ENCODE measurements around the gene KRTAP5-4.
A peak's percentile ranks its signal among the peaks of the same experiment; 100 is the strongest.

The KRTAP5-4 gene

GRCh38 chr11:1632053-1632714, 10.2 kb upstream of the KRTAP5-4 start:
- no peak for DNase-seq (ENCODE audit: low read depth)
- TF ChIP-seq, protein P1, sequence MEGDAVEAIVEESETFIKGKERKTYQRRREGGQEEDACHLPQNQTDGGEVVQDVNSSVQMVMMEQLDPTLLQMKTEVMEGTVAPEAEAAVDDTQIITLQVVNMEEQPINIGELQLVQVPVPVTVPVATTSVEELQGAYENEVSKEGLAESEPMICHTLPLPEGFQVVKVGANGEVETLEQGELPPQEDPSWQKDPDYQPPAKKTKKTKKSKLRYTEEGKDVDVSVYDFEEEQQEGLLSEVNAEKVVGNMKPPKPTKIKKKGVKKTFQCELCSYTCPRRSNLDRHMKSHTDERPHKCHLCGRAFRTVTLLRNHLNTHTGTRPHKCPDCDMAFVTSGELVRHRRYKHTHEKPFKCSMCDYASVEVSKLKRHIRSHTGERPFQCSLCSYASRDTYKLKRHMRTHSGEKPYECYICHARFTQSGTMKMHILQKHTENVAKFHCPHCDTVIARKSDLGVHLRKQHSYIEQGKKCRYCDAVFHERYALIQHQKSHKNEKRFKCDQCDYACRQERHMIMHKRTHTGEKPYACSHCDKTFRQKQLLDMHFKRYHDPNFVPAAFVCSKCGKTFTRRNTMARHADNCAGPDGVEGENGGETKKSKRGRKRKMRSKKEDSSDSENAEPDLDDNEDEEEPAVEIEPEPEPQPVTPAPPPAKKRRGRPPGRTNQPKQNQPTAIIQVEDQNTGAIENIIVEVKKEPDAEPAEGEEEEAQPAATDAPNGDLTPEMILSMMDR (IDR thresholded peaks at IDR 0.05; ENCODE audit: control insufficient read depth, insufficient read depth, low read depth, low read length, missing control alignments): no peak
- H3K4me3 ChIP-seq (ENCODE audit: control insufficient read depth, low read depth, low read length): no peak overlapping the region

- TF ChIP-seq, protein P1 (IDR thresholded peaks at IDR 0.05; ENCODE audit: control insufficient read depth, insufficient read depth, low read depth, low read length, missing control alignments): no peak
- H3K4me3 ChIP-seq (ENCODE audit: control insufficient read depth, low read depth, low read length): no peak overlapping the region
- DNase-seq (ENCODE audit: low read depth): no peak
Measured at GRCh38 chr11:1631066-1631568, 9.2 kb upstream of the KRTAP5-4 start.

GRCh38 chr11:1630271-1630670, 8.3 kb upstream of the KRTAP5-4 start:
- DNase-seq (ENCODE audit: low read depth): no peak
- TF ChIP-seq, protein P1 (IDR thresholded peaks at IDR 0.05; ENCODE audit: control insufficient read depth, insufficient read depth, low read depth, low read length, missing control alignments): no peak
- no peak overlapping the region for H3K4me3 ChIP-seq (ENCODE audit: control insufficient read depth, low read depth, low read length)

GRCh38 chr11:1629326-1630185, 7.6 kb upstream of the KRTAP5-4 start, which contains the start of gene KRTAP5-5:
KRTAP5-5 (plus strand) TSS chr11:1629775; CDS start chr11:1629841, 66 bp downstream.
- H3K4me3 ChIP-seq (ENCODE audit: control insufficient read depth, low read depth, low read length): no peak within 1 kb of the TSS
- TF ChIP-seq, protein P1 (IDR thresholded peaks at IDR 0.05; ENCODE audit: control insufficient read depth, insufficient read depth, low read depth, low read length, missing control alignments): no peak
- DNase-seq (ENCODE audit: low read depth): no peak

DNA sequence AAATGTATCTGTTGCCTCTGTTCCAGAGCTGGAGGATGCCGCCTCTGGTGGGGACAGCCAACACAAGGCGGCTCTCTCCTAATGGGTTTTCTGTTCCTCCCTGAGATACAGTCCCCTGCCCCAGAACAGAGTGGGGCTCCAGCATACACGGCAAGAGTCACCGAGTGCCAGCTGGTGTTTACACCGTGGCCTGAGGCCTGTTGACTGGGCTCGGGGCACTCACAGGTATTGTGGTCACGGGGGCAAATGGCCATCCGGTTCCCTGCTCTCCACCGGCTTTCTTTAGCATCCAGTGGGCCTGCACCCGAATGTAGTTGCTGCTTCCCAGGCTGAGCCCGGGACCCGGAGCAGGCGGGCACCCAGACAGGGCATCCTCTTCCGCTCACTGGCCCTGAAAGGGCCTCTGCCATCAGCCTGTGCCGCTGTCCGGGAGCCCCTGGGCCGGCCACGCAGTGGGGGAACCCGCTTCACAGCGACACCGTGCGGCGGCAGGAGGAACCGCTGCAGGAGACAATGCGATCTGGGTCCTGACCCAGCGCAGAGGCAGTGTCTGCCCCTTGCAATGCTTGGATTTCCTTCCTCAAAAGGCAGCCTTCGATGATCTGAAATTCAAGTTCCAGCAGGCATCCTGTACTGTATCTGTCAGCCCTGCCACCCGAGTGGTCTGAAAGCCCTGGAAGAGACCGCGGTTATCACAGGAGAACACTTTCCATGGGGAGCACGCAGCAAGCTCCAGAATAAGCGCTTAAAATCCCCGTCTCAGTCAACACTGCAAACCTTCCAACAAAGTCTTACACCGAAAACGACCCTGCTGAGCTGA, 6.8 kb upstream of the KRTAP5-4 start:
- no peak overlapping the region for H3K4me3 ChIP-seq (ENCODE audit: control insufficient read depth, low read depth, low read length)
- TF ChIP-seq, protein P1 (IDR thresholded peaks at IDR 0.05; ENCODE audit: control insufficient read depth, insufficient read depth, low read depth, low read length, missing control alignments): peak; percentile 91
- no peak for DNase-seq (ENCODE audit: low read depth)

- no peak overlapping the region for H3K4me3 ChIP-seq (ENCODE audit: control insufficient read depth, low read depth, low read length)
- DNase-seq (ENCODE audit: low read depth): no peak
- TF ChIP-seq, protein P1 (IDR thresholded peaks at IDR 0.05; ENCODE audit: control insufficient read depth, insufficient read depth, low read depth, low read length, missing control alignments): no peak
Measured at GRCh38 chr11:1625541-1625940, 3.6 kb upstream of the KRTAP5-4 start.

Data from AG09309 (cell line).